Spleen (tissue), 11 donors: ENCODE results near the gene SLC10A6. TPM values are rescaled to one million over a fixed set of nuclear protein-coding genes. Genes with fewer than 3 reads are reported as not detected.

Experiments used
- DNase-seq: peaks from one replicate; pipeline ENCODE4 v3.0.0-alpha.2; 2020
- H3K27ac ChIP-seq, 8 donors: fragments of 200-600 bp; sonication (generic) in 7 of 8; 1 replicate in 4 of 8; 2 replicates in 4 of 8; pipeline versions ENCODE4 v1.5.0 to v1.8.0; 2016 to 2021; ENCODE audit warnings: inconsistent platforms in 4 of 8, mild to moderate bottlenecking in 4 of 8, moderate library complexity in 1 of 8
- H3K27me3 ChIP-seq, 7 donors: fragments of 200-600 bp; sonication (generic) in 6 of 7; replicated peaks in 1 of 7; 1 replicate in 4 of 7; 2 replicates in 3 of 7; pipeline versions ENCODE4 v1.5.0 to v1.8.0; 2016 to 2021; ENCODE audit warnings: inconsistent platforms in 3 of 7, mild to moderate bottlenecking in 1 of 7
- H3K36me3 ChIP-seq, 6 donors: fragments of 200-600 bp; sonication (generic) in 5 of 6; 1 replicate in 4 of 6; 2 replicates in 2 of 6; pipeline versions ENCODE4 v1.5.0 to v1.8.0; 2016 to 2021; ENCODE audit warnings: inconsistent platforms in 2 of 6
- H3K4me1 ChIP-seq, 6 donors: fragments of 200-600 bp; sonication (generic) in 5 of 6; 1 replicate in 3 of 6; 2 replicates in 3 of 6; pipeline versions ENCODE4 v1.5.0 to v1.8.0; 2016 to 2021; ENCODE audit warnings: inconsistent platforms in 3 of 6
- H3K4me3 ChIP-seq, 8 donors: fragments of 200-600 bp; sonication (generic) in 7 of 8; 1 replicate in 4 of 8; 2 replicates in 4 of 8; pipeline versions ENCODE4 v1.5.0 to v1.8.0; 2016 to 2021; ENCODE audit warnings: inconsistent platforms in 4 of 8, mild to moderate bottlenecking in 4 of 8, moderate library complexity in 2 of 8
- H3K9me3 ChIP-seq, 8 donors: fragments of 200-600 bp; sonication (generic) in 7 of 8; 1 replicate in 4 of 8; 2 replicates in 4 of 8; pipeline versions ENCODE4 v1.5.0 to v1.8.0; 2016 to 2021; ENCODE audit warnings: inconsistent platforms in 4 of 8
- POLR2A ChIP-seq, 3 donors: fragments of 450-650 bp; IDR thresholded peaks; one replicate each; pipeline ENCODE4 v1.5.1; 2017; ENCODE audit warnings: antibody characterized with exemption in 3 of 3, mild to moderate bottlenecking in 1 of 3
- POLR2AphosphoS5 ChIP-seq, 3 donors: sonication (generic); formaldehyde crosslinking; IDR thresholded peaks; one replicate each; pipeline ENCODE4 v1.5.1; 2017; ENCODE audit warnings: antibody characterized with exemption in 3 of 3
- WGBS, 5 donors: extraction: QIAGEN DNeasy Blood & Tissue Kit in 3 of 5; methylation state at CpG; one replicate each; pipeline versions ENCODE4 v1.1.5 to v1.1.7; 2013 to 2018; 5-methylcytosine and 5-hydroxymethylcytosine counted together
- intact Hi-C: fragments of 100-400 bp; cut with DNase I; formaldehyde crosslinking; loops from one replicate; pipeline ENCODE4 v1.15.0; 2023; ENCODE audit warnings: low total_unique reads
- polyA plus RNA-seq, 3 donors: library from polyadenylated mRNA; stranded (reverse); fragments of 200-250 nt; gene quantifications; one replicate each; pipeline ENCODE4 v1.2.1, GENCODE V29; 2013
- total RNA-seq, 7 donors: library from RNA; depleted of rRNA in 3 of 7; stranded (reverse); fragments of >200 nt in 3 of 7; fragmentation: NEBNext Ultra II Directional in 4 of 7; extraction: Animal tissue kit (Norgen Biotek cat#: 25700) in 4 of 7; gene quantifications; one replicate each; pipeline versions ENCODE4 v1.1.0 to v1.2.1, GENCODE V29; 2016 to 2021
- TF ChIP-seq, protein P1 (sequence below), 11 experiments: fragments of 200-600 bp in 7 of 11; fragments of 450-650 bp in 4 of 11; sonication (generic) in 4 of 11; IDR thresholded peaks in 8 of 11; conservative IDR thresholded peaks in 3 of 11; 1 replicate in 7 of 11; 2 replicates in 4 of 11; pipeline versions ENCODE4 v1.4.0 to v1.8.0; 2016 to 2021; ENCODE audit warnings: antibody characterized with exemption in 11 of 11, inconsistent platforms in 4 of 11, mild to moderate bottlenecking in 1 of 11
- donor health status: healthy with polysubstance abuse.
- donor health status: DM: no; HTN: no; CAD: no; lungs with moderate emphysema.
- donor health status: DM: no; HTN: no; CAD: no.
- donor health status: Bipolar disorder and iron deficiency.
- donor health status: healthy.
- donor health status: DM: no; HTN: no; CAD: no.
- donor health status: DM: yes; HTN: yes; CAD: no.

SLC10A6 gene
- total and polyA plus RNA-seq, 10 donors: 0.49 to 3.7 (median 1.1) TPM; not detected in 4

DNA sequence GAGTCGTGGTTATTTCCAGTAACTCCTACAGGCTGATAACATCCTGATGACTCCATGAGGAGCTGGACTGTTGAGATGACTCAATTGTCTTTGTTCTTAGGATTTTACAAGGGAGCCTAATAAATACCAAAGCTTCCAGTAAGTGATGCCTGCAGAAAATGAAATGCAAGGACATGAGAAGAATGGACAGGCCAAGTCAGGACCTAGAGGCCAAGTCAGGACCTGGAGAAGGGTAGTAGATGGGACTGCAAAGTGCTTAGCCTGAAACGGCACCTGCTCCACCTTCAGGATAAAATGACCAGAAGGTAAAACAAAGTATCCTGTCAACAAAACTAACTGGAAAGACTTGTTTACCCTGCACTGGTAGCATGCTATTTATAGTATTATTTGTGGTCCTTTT lies 6.4 kb upstream of the SLC10A6 start:
- no peaks in the 10 kb centered on the region for H3K36me3 ChIP-seq
- no peaks in the 10 kb centered on the region for H3K4me1 ChIP-seq
- no peaks in the 10 kb centered on the region for H3K9me3 ChIP-seq
- intact Hi-C loops: no loop called here
- TF ChIP-seq, protein P1, sequence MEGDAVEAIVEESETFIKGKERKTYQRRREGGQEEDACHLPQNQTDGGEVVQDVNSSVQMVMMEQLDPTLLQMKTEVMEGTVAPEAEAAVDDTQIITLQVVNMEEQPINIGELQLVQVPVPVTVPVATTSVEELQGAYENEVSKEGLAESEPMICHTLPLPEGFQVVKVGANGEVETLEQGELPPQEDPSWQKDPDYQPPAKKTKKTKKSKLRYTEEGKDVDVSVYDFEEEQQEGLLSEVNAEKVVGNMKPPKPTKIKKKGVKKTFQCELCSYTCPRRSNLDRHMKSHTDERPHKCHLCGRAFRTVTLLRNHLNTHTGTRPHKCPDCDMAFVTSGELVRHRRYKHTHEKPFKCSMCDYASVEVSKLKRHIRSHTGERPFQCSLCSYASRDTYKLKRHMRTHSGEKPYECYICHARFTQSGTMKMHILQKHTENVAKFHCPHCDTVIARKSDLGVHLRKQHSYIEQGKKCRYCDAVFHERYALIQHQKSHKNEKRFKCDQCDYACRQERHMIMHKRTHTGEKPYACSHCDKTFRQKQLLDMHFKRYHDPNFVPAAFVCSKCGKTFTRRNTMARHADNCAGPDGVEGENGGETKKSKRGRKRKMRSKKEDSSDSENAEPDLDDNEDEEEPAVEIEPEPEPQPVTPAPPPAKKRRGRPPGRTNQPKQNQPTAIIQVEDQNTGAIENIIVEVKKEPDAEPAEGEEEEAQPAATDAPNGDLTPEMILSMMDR (IDR thresholded peaks at IDR 0.05 in 8 of 11, conservative IDR thresholded peaks at IDR 0.05 in 3 of 11): no peak
- no peak overlapping the region for H3K4me3 ChIP-seq
- no peak for DNase-seq
- H3K27ac ChIP-seq: no peak overlapping the region
- WGBS, 5 donors: 72 to 89% (median 76%) methylated on average over 2 of the region's 2 CpGs
- H3K27me3 ChIP-seq: no peaks in the 10 kb centered on the region

DNA sequence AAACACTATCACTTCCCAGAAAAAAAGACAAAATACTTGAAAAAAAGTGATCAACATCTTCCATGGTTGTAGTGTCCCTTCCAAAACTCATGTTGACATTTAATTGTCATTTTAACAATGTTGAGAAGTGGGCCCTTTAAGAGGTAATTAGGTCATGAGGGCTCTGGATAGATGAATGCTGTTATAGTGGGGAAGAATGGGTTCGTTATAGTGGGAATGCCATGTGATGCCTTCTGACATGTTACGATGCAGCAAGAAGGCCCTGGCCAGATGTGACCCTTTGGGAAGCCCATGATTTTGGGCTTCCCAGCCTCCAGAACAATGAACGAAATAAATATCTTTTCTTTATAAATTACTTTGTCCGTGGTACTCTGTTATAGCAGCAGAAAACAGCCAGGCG lies 4.0 kb upstream of the SLC10A6 start:
- Histone ChIP-seq H3K27me3 (no peaks in the 10 kb centered on the region), H3K36me3 (no peaks in the 10 kb centered on the region), H3K4me1 (no peaks in the 10 kb centered on the region), H3K9me3 (no peaks in the 10 kb centered on the region), H3K4me3 (no peak overlapping the region), H3K27ac (no peak overlapping the region)
- TF ChIP-seq, protein P1 (IDR thresholded peaks at IDR 0.05 in 8 of 11, conservative IDR thresholded peaks at IDR 0.05 in 3 of 11): no peak
- TF ChIP-seq POLR2A (IDR thresholded peaks at IDR 0.05) (no peak), POLR2AphosphoS5 (IDR thresholded peaks at IDR 0.05) (no peak)
- WGBS, 5 donors: 75 to 91% (median 87%) methylated on average over 5 of the region's 5 CpGs
- DNase-seq: no peak
- intact Hi-C loops: no loop called here

DNA sequence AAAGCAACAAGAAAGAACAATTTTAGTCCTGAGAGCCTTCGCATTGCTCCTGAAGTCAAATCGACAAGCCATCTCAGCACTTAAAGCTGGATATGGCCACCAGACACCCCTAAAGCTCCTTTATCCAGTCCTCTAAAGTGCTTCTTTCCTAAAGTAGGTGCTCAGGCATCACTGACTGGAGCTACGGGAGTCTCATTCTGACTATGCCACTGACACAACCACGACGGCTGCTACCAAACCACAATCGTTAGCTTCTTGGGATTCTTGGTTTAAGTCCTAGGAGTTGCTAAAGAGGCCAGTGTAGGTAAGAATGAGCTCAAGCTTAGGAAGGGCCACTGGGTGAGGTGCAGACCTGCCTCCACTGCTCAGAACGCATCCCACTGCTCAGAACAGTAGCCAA lies 1.0 kb downstream of the SLC10A6 start:
- 75 to 79% (median 76%) methylated on average over 7 of the region's 7 CpGs for WGBS, 5 donors
- Histone ChIP-seq H3K27ac (no peak overlapping the region), H3K9me3 (no peaks in the 10 kb centered on the region), H3K4me1 (no peaks in the 10 kb centered on the region), H3K36me3 (no peaks in the 10 kb centered on the region), H3K27me3 (no peaks in the 10 kb centered on the region), H3K4me3 (no peak overlapping the region)
- DNase-seq: no peak
- intact Hi-C loops: no loop called here
- TF ChIP-seq POLR2A (IDR thresholded peaks at IDR 0.05): no peak
- no peak for TF ChIP-seq POLR2AphosphoS5 (IDR thresholded peaks at IDR 0.05)
- TF ChIP-seq, protein P1 (IDR thresholded peaks at IDR 0.05 in 8 of 11, conservative IDR thresholded peaks at IDR 0.05 in 3 of 11): no peak

DNA sequence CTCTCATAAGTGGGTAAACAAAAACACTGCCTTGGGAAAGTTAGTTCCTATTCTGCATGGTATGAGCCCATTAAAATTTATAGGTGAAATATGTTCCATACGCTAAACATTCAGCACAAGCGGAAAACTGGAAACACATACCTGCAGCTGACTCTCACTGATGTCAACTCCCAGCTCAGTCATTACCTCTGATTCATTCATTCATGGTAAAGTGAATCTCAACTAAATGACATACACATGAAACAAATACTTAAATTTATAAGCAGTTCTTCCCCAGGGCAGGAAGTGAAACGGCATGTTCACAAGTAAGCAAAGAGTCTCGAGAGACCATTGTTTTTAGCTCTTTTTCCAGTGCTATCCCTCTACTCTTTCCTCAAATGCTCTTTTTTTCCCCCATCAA lies 1.6 kb downstream of the SLC10A6 start:
- DNase-seq: no peak

DNA sequence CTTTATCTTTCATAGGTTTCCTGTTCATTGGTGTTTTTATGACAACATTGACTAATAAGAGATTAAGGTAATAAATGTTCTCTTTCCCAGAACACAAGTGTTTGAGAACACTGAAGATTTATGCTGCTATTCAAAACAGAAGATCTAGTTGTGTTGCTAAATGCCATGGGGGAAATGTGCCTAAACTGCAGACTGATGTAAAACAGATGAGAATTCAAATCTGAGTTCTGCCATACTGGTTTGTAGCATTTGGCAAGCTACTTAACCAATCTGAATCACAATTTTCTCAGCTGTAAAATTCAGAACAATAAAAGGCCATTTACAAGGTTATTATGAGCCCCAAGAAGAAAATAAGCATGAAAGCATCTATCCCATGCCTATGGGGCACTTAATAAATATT lies 2.3 kb downstream of the SLC10A6 start:
- H3K4me3 ChIP-seq: no peak overlapping the region
- H3K36me3 ChIP-seq: no peaks in the 10 kb centered on the region
- intact Hi-C loops: no loop called here
- no peaks in the 10 kb centered on the region for H3K4me1 ChIP-seq
- no peak for DNase-seq
- peak overlapping the region in 6 of 8 donors; percentile 10 to 78 (median 49) for H3K27ac ChIP-seq
- no peaks in the 10 kb centered on the region for H3K27me3 ChIP-seq
- TF ChIP-seq, protein P1 (IDR thresholded peaks at IDR 0.05 in 8 of 11, conservative IDR thresholded peaks at IDR 0.05 in 3 of 11): no peak
- TF ChIP-seq POLR2A (IDR thresholded peaks at IDR 0.05) (no peak), POLR2AphosphoS5 (IDR thresholded peaks at IDR 0.05) (no peak)
- H3K9me3 ChIP-seq: no peaks in the 10 kb centered on the region

More for the DNA sequence above, 1.6 kb downstream of the SLC10A6 start:
- Histone ChIP-seq H3K4me3 (no peak overlapping the region), H3K27me3 (no peaks in the 10 kb centered on the region), H3K27ac (peak overlapping the region in 3 of 8 donors; percentile 50 to 78 (median 56)), H3K9me3 (no peaks in the 10 kb centered on the region), H3K4me1 (no peaks in the 10 kb centered on the region), H3K36me3 (no peaks in the 10 kb centered on the region)
- no peak for TF ChIP-seq POLR2AphosphoS5 (IDR thresholded peaks at IDR 0.05)
- 70 to 83% (median 81%) methylated on average over 4 of the region's 4 CpGs for WGBS, 5 donors
- intact Hi-C loops: no loop called here
